ENCODE measurements around the gene RTKN. TPM values are rescaled to one million over a fixed set of nuclear protein-coding genes. Genes with fewer than 3 reads are reported as not detected.

The RTKN gene
- total and polyA plus RNA-seq, 9 of the 15 experiments (the other 6 are each of a cell fraction or from before 2014, with no cell fraction given), result 0.14 to 6.9 (median 3.6) TPM

DNA sequence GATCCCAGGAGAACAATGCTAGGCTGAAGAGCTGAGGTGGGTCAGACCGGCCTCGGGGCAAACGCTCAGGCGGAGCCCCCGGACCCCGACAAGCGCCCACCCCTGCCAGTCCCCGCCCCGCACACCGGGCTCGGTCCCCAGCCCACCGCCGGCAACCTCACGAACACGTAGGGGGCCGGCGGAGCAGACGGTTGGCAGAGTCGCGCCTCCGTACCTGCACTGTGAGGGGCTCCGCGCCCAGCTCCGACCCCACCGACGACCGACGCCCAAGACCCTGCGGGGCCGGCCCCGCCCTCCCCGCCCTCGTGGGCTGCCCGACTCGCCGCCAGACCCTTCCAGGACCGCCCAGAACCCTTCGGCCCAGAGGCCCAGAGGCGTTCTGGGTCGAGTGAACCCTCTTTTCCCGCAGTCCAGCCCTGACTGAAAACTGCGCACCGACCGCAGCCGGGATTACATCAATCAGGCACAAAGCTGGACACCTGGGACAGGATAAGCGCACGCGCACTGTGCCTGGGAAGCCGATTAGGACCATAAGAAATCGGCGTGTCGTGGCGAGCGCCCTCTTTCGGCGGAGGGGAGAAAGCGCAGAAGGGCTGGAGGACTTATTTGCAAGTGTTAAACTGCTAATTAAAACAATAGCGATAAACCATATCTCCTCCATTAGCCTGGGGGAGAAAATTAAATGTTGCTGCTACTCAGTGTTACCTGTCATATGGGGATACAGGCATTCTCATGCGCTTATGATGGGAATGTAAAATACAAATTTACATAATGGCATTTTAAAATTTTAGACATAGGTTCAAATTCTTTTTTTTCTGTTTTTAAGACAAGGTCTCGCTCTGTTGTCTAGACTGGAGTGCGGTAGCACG lies 49.9 kb downstream of the RTKN start (continued):
- TF ChIP-seq, protein P1, sequence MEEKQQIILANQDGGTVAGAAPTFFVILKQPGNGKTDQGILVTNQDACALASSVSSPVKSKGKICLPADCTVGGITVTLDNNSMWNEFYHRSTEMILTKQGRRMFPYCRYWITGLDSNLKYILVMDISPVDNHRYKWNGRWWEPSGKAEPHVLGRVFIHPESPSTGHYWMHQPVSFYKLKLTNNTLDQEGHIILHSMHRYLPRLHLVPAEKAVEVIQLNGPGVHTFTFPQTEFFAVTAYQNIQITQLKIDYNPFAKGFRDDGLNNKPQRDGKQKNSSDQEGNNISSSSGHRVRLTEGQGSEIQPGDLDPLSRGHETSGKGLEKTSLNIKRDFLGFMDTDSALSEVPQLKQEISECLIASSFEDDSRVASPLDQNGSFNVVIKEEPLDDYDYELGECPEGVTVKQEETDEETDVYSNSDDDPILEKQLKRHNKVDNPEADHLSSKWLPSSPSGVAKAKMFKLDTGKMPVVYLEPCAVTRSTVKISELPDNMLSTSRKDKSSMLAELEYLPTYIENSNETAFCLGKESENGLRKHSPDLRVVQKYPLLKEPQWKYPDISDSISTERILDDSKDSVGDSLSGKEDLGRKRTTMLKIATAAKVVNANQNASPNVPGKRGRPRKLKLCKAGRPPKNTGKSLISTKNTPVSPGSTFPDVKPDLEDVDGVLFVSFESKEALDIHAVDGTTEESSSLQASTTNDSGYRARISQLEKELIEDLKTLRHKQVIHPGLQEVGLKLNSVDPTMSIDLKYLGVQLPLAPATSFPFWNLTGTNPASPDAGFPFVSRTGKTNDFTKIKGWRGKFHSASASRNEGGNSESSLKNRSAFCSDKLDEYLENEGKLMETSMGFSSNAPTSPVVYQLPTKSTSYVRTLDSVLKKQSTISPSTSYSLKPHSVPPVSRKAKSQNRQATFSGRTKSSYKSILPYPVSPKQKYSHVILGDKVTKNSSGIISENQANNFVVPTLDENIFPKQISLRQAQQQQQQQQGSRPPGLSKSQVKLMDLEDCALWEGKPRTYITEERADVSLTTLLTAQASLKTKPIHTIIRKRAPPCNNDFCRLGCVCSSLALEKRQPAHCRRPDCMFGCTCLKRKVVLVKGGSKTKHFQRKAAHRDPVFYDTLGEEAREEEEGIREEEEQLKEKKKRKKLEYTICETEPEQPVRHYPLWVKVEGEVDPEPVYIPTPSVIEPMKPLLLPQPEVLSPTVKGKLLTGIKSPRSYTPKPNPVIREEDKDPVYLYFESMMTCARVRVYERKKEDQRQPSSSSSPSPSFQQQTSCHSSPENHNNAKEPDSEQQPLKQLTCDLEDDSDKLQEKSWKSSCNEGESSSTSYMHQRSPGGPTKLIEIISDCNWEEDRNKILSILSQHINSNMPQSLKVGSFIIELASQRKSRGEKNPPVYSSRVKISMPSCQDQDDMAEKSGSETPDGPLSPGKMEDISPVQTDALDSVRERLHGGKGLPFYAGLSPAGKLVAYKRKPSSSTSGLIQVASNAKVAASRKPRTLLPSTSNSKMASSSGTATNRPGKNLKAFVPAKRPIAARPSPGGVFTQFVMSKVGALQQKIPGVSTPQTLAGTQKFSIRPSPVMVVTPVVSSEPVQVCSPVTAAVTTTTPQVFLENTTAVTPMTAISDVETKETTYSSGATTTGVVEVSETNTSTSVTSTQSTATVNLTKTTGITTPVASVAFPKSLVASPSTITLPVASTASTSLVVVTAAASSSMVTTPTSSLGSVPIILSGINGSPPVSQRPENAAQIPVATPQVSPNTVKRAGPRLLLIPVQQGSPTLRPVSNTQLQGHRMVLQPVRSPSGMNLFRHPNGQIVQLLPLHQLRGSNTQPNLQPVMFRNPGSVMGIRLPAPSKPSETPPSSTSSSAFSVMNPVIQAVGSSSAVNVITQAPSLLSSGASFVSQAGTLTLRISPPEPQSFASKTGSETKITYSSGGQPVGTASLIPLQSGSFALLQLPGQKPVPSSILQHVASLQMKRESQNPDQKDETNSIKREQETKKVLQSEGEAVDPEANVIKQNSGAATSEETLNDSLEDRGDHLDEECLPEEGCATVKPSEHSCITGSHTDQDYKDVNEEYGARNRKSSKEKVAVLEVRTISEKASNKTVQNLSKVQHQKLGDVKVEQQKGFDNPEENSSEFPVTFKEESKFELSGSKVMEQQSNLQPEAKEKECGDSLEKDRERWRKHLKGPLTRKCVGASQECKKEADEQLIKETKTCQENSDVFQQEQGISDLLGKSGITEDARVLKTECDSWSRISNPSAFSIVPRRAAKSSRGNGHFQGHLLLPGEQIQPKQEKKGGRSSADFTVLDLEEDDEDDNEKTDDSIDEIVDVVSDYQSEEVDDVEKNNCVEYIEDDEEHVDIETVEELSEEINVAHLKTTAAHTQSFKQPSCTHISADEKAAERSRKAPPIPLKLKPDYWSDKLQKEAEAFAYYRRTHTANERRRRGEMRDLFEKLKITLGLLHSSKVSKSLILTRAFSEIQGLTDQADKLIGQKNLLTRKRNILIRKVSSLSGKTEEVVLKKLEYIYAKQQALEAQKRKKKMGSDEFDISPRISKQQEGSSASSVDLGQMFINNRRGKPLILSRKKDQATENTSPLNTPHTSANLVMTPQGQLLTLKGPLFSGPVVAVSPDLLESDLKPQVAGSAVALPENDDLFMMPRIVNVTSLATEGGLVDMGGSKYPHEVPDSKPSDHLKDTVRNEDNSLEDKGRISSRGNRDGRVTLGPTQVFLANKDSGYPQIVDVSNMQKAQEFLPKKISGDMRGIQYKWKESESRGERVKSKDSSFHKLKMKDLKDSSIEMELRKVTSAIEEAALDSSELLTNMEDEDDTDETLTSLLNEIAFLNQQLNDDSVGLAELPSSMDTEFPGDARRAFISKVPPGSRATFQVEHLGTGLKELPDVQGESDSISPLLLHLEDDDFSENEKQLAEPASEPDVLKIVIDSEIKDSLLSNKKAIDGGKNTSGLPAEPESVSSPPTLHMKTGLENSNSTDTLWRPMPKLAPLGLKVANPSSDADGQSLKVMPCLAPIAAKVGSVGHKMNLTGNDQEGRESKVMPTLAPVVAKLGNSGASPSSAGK (IDR thresholded peaks at IDR 0.05), result no peak
- TF ChIP-seq PRMT5 (CRISPR knock-in tag; IDR thresholded peaks at IDR 0.05) (no peak), ZNF354B (CRISPR knock-in tag; IDR thresholded peaks at IDR 0.05) (no peak), TEAD4 (IDR thresholded peaks at IDR 0.05; ENCODE audit: low read length) (0 out of 2 replicates have a peak, but pooled peaks have one; percentile 37), TEAD4 (CRISPR knock-in tag; IDR thresholded peaks at IDR 0.05; ENCODE audit: borderline replicate concordance) (no peak), TEAD1 (CRISPR knock-in tag; IDR thresholded peaks at IDR 0.05) (0 out of 4 replicates have a peak, but pooled peaks of 1 of the 2 experiments have one; percentile 8), NONO (IDR thresholded peaks at IDR 0.05; ENCODE audit: low read depth in 2 of 2, low read length in 1 of 2) (no peak), SMARCE1 (IDR thresholded peaks at IDR 0.05) (0 out of 2 replicates have a peak, but pooled peaks have one; percentile 29), MAX (CRISPR knock-in tag; IDR thresholded peaks at IDR 0.05) (no peak), ATF4 (CRISPR knock-in tag; IDR thresholded peaks at IDR 0.05) (no peak), TFAM (CRISPR knock-in tag; conservative IDR thresholded peaks at IDR 0.05) (no peak)
- TF ChIP-seq, protein P2, sequence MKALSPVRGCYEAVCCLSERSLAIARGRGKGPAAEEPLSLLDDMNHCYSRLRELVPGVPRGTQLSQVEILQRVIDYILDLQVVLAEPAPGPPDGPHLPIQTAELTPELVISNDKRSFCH (CRISPR knock-in tag; IDR thresholded peaks at IDR 0.05), result no peak
- TF ChIP-seq, protein P2 (tag; IDR thresholded peaks at IDR 0.05), result no peak

Data from K562 (cell line).